Fibroblast of mammary gland (primary cell): ENCODE measurements around the gene NENF.
"Not testable (repeated sequence)": the region's sequence is repeated elsewhere in the genome, so short reads cannot be mapped to it uniquely, and the experiment has no call there.

Source experiments
- DNase-seq: peaks from one replicate; pipeline ENCODE4 v3.0.0-alpha.2; 2010; ENCODE audit warnings: low read depth
- H3K4me3 ChIP-seq: 2 replicates; pipeline ENCODE4 v1.5.1; 2011; ENCODE audit warnings: low read depth, mild to moderate bottlenecking, low read length, moderate library complexity; ENCODE audit not compliant: control insufficient read depth
- TF ChIP-seq, protein P1 (sequence below): conservative IDR thresholded peaks from 2 replicates; pipeline ENCODE4 v1.5.1; 2011; ENCODE audit warnings: low read depth, low read length, inconsistent platforms; ENCODE audit not compliant: control insufficient read depth, insufficient read depth

The NENF gene

DNA sequence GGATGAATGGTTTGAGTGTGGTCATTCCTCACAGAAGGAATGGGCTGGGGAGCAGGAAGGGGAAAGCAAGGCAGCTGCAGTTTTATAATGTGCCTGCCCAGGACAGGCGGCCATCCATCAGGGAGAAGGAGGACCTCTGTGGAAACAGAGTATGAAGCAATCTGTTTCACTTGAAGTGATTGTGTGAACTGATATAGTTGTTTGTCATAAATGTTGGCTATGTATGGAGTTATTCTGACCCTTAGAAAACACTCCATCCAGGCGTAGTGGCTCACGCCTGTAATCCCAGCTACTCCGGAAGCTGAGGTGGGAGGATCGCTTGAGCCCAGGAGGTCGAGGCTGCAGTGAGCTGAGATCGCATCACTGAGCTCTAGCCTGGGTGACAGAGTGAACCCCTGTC lies 46.5 kb downstream of the NENF start:
- TF ChIP-seq, protein P1, sequence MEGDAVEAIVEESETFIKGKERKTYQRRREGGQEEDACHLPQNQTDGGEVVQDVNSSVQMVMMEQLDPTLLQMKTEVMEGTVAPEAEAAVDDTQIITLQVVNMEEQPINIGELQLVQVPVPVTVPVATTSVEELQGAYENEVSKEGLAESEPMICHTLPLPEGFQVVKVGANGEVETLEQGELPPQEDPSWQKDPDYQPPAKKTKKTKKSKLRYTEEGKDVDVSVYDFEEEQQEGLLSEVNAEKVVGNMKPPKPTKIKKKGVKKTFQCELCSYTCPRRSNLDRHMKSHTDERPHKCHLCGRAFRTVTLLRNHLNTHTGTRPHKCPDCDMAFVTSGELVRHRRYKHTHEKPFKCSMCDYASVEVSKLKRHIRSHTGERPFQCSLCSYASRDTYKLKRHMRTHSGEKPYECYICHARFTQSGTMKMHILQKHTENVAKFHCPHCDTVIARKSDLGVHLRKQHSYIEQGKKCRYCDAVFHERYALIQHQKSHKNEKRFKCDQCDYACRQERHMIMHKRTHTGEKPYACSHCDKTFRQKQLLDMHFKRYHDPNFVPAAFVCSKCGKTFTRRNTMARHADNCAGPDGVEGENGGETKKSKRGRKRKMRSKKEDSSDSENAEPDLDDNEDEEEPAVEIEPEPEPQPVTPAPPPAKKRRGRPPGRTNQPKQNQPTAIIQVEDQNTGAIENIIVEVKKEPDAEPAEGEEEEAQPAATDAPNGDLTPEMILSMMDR = no peak
- no peak overlapping the region for H3K4me3 ChIP-seq
- no peak for DNase-seq

DNA sequence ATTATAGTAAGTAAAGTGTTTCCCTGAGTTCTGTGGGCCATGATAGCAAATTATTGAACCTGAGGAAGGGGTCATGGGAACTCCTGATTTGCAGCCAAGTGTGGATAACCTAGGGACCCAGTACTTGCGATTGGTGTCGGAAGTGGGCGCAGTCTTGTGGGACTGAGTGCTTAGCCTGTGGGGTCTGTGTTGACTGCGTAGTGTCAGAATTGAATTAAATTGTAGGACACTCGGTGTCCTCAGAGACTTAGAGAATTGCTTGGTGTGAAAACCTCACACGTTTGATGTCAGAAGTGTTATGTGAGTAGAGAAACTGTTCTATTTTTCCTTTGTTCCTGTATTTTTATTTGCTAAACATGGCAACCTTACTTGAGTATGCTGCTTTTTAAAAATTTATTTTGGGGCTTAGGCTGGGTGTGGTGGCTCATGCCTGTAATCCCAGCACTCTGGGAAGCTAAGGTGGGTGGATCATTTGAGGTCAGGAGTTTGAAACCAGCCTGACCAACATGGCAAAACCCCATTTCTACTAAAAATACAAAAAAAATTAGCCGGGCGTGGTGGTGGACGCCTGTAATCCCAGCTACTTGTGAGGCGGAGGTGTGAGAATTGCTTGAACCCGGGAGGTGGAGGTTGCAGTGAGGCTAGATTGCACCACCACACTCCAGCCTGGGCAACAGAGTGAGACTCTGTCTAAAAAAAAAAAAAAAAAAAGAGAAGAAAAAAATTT lies 48.2 kb downstream of the NENF start:
- DNase-seq, H3K4me3 ChIP-seq: not testable (repeated sequence)

DNA sequence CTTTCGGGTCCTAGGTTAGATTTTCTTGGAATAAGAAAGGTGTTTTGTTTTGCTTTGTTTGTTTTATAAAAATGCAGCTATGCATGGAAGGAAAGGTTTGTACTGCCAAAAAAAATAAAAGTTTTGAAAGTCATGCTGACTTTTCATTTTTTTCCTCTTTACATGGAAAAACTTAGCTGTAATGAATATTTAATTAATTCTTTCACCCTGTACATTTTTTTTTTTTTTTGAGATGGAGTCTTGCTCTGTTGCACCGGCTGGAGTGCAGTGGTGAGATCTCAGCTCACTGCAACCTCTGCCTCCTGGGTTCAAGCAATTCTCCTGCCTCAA lies 48.7 kb downstream of the NENF start:
- DNase-seq = no peak
- no peak overlapping the region for H3K4me3 ChIP-seq
- TF ChIP-seq, protein P1 = no peak

DNA sequence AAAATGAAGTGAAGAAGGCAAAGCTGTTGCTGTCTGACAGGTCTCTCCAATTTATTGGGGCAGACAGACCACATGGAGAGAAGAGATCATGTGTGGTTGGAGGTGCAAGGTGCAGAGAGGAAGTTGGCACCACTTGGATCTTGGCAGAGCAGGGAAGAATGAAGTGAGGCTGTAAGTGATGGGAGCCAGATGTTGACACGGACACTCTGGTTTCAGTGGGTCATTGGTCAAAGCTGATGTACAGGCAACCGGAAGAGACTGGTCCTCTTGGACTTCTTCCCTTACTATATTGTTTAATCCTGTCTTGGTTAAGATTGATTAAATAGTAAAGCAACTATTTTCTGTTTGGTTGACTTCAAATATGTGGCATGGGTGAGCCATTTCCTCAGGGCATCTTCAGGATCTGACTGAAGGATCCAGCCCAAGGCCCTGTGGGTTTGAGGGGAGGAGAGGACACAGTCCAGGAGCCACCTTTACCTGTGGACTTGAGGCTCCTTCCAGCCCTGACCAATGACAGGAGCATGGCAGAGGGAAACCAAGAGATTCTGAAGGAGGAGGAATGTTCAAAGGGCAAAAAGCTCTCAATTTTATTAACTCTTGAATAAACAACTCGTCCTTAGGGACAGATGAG lies 49.4 kb downstream of the NENF start:
- DNase-seq = peak; percentile 57
- no peak overlapping the region for H3K4me3 ChIP-seq
- TF ChIP-seq, protein P1 = no peak

DNA sequence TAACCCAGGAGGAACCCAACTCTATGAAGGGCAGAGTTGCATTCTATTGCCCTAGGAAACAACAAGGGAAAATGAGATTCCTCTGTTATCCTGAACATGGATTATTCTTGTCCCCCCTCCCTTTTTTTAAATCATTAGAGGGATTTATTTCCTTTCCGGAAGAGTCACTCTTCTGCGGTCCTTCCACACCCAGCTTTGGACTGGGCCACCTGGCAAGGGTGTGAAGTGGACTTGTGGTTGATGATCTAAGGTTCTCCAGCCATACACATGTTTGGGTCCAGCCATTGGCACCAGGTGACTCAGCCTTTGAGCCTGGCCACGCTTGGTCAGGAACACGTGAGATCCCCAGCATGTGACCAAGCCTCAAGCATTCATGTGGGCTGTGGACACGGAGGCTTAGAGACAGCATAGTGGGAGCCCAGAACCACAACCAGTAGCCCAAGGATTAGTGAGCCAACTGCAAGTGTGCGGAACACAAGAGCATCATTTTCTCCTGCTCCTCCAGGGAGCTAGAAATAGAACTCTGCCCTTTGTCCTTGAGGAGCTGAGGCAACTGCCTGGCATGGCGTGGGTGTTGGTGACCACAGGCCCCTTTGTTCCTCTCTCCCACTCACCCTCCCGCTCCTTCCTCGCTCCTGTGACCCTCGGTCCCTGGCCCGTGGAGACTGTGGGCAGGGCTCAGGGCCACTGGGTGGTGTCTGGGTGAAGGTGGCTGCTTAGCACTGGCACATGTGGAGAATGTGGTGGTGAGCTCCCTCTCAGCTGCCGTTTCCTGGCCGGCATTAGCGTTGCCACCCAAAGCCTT lies 50.1 kb downstream of the NENF start:
- DNase-seq = peak; percentile 75
- no peak overlapping the region for H3K4me3 ChIP-seq
- TF ChIP-seq, protein P1 = no peak

DNA sequence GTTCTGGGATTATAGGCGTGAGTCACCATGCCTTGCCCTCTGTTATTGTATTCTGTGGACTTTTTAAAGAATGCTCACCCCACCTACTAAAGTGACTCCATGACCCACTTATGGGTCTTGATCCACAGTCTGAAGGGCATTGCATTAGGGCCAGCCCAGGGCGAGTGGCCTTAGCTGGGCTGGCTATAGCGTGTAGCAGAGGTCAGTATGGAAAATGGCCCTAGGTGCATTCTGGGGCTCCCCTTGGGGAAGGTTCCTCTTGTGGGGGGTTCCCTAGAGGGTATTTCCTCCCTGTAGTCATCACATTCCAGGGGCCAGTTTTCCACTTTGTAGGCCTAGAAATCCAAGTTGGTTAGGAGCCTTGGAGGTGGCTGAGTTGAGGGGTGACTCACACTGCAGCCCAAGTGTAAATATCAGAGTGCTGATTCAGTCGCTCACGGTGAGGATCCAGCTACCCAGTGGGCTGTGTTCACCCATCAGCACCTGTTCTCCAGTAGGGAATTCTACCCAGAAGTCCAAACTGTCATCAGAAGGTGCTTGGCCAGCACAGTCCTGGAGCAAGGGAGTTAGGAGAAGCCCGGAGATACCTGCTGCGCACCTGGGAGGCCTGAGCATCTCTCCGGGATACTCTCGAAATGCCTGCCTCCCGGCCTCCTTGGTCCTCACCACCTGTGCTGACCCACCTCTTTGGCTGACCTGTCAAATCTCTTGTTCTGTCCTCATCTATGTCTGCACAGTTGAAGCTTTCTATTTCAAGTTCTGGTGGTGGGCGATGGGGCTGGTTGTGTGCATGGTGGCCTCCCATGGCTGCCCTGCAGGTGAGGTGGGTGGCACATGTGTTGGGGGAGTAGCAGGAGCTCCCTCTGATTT lies 52.2 kb downstream of the NENF start:
- TF ChIP-seq, protein P1 = no peak
- peak; percentile 74 for DNase-seq
- H3K4me3 ChIP-seq = no peak overlapping the region

DNA sequence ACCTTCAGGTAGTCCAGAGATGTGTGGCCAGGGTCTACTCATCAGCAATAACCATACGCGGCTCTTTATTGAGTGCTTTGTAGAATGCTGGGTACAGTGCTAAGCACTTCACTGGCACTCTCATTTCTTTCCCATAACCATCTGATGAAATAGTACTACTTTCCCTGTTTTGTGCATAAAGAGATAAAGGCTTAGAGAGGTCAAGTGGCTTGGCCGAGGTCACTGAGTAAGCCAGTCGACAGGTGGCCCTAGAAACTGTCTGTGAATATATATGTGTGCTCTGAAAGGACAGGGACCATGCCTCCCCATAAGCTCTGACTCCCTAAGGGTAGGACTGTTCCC lies 52.8 kb downstream of the NENF start:
- TF ChIP-seq, protein P1 = no peak
- H3K4me3 ChIP-seq = no peak overlapping the region
- no peak for DNase-seq
